GM19438 (cell line): Measurements from ENCODE around the gene ARHGAP18.

Experiments
- ATAC-seq: cut with Tn5 transposase; IDR thresholded peaks from one replicate; pipeline ENCODE4 v1.9.1; 2021; ENCODE audit warnings: low read depth; ENCODE audit not compliant: unreplicated experiment

ARHGAP18 gene

GRCh38 chr6:129726650-129727049 is 16.7 kb upstream of the ARHGAP18 start:
- ATAC-seq = no peak

GRCh38 chr6:129725341-129725740 is 15.4 kb upstream of the ARHGAP18 start:
- ATAC-seq = no peak

- no peak for ATAC-seq
Measured at GRCh38 chr6:129719692-129720091, 9.7 kb upstream of the ARHGAP18 start.

- ATAC-seq = no peak
Measured at GRCh38 chr6:129717277-129717676, 7.3 kb upstream of the ARHGAP18 start.

- ATAC-seq = no peak
Measured at GRCh38 chr6:129713806-129714333, 3.9 kb upstream of the ARHGAP18 start.

- no peak for ATAC-seq
Measured at GRCh38 chr6:129711271-129711631, 1.3 kb upstream of the ARHGAP18 start.

GRCh38 chr6:129710450-129711270 is 683 bp upstream of the ARHGAP18 start:
- no peak for ATAC-seq

- peak; percentile 12 for ATAC-seq
Measured at GRCh38 chr6:129709196-129709768, 695 bp downstream of the ARHGAP18 start.

- no peak for ATAC-seq
Measured at GRCh38 chr6:129708496-129709195, 1.3 kb downstream of the ARHGAP18 start.

- no peak for ATAC-seq
Measured at GRCh38 chr6:129707882-129708495, 2.0 kb downstream of the ARHGAP18 start.

- ATAC-seq = no peak
Measured at GRCh38 chr6:129707028-129707427, 2.9 kb downstream of the ARHGAP18 start.

GRCh38 chr6:129705212-129705611 is 4.8 kb downstream of the ARHGAP18 start:
- ATAC-seq = no peak

GRCh38 chr6:129704708-129705107 is 5.3 kb downstream of the ARHGAP18 start:
- no peak for ATAC-seq

- ATAC-seq = no peak
Measured at GRCh38 chr6:129701721-129702455, 8.1 kb downstream of the ARHGAP18 start.

GRCh38 chr6:129700666-129701065 is 9.3 kb downstream of the ARHGAP18 start:
- ATAC-seq = no peak

GRCh38 chr6:129699659-129700058 is 10.3 kb downstream of the ARHGAP18 start:
- no peak for ATAC-seq

GRCh38 chr6:129698430-129698829 is 11.5 kb downstream of the ARHGAP18 start:
- ATAC-seq = no peak

GRCh38 chr6:129697788-129698187 is 12.2 kb downstream of the ARHGAP18 start:
- ATAC-seq = no peak

GRCh38 chr6:129696843-129697242 is 13.1 kb downstream of the ARHGAP18 start:
- ATAC-seq = no peak

GRCh38 chr6:129696028-129696418 is 14.0 kb downstream of the ARHGAP18 start:
- ATAC-seq = peak; percentile 16
